HG03457 (cell line): Measurements from ENCODE around the gene PCNX3.
A peak's percentile ranks its signal among the peaks of the same experiment; 100 is the strongest.

ENCODE experiments used
- ATAC-seq: cut with Tn5 transposase; IDR thresholded peaks from one replicate; pipeline ENCODE4 v1.9.1; 2021; ENCODE audit warnings: moderate number of reproducible peaks; ENCODE audit not compliant: unreplicated experiment

PCNX3 gene

GRCh38 chr11:65615229-65615949 is at the start of gene PCNX3:
TSS of gene PCNX3 (plus strand) at chr11:65615776. CDS start at chr11:65616312, 536 bp downstream.
- ATAC-seq = peak; percentile 72

GRCh38 chr11:65569164-65569972 is 46.2 kb upstream of the PCNX3 start:
- ATAC-seq = no peak

DNA sequence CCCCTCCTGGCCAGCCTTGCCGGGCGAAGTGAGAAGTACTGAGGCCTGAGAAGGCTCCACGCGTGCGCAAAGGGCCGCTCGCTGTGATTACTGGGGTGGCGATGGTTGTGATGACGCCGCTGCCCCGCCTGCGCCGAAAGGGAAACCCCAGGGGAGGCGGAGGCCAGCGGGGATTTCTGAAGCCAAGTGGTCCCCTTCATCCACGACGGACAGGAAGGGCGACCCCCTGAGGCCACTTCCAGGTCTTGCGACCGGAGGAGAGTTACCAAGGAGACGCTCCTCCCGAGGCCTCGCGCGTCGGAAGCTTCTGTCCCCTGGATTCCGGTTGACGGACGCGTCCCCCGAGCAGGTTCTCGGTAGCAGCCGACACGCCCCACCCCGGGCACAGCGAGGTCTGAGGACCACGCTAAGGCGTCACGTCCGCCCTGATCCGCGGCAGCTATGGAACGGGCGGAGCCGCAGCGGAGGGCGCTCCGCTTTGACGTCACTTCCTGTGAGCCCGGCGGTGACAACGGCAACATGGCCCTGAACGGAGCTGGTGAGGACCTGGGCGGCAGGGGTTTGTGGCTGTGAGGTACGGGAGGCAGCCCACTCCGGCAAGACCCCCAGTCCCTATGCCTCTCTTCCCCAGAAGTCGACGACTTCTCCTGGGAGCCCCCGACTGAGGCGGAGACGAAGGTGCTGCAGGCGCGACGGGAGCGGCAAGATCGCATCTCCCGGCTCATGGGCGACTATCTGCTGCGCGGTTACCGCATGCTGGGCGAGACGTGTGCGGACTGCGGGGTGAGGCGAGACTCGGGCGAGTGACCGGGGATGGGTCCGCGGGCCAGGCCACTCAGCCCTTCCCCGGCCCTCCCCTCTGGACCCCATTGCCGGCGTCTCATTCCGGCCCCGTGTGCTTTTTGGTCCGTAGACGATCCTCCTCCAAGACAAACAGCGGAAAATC is 45.3 kb upstream of the PCNX3 start, which contains the start of gene ZNRD2:
Gene ZNRD2, plus strand, starts transcription at position 505 of the 946 bp plus-strand sequence. Its CDS starts 15 bp downstream, at position 520.
- ATAC-seq = peak; percentile 45

- no peak for ATAC-seq
These were observed 44.2 kb upstream of the PCNX3 start for GRCh38 chr11:65571420-65571819.

DNA sequence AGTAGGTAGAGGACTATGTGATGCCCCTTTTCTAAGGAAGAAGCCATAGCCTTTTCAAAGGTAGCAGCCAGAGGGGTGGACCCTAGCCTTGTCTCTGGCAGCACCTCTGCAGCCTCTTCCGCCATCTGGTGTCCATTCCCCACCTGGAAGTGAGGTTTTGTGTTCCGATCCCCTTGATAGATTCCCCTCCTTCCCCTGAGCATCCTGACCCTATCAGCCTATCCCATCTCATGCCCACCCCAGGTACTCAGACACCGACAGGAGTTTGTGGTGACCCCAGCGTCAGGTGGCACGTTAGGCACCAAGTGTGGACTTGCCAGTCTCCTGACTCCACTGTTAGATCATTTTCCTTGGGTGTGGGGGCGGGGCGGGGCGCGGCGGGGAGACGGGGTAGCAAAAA is 43.6 kb upstream of the PCNX3 start:
- no peak for ATAC-seq

- no peak for ATAC-seq
These were observed 43.1 kb upstream of the PCNX3 start, which contains the start of gene FAM89B for GRCh38 chr11:65572356-65573051. TSS of gene FAM89B (plus strand) at chr11:65572538. CDS start at chr11:65572670, 132 bp downstream.

DNA sequence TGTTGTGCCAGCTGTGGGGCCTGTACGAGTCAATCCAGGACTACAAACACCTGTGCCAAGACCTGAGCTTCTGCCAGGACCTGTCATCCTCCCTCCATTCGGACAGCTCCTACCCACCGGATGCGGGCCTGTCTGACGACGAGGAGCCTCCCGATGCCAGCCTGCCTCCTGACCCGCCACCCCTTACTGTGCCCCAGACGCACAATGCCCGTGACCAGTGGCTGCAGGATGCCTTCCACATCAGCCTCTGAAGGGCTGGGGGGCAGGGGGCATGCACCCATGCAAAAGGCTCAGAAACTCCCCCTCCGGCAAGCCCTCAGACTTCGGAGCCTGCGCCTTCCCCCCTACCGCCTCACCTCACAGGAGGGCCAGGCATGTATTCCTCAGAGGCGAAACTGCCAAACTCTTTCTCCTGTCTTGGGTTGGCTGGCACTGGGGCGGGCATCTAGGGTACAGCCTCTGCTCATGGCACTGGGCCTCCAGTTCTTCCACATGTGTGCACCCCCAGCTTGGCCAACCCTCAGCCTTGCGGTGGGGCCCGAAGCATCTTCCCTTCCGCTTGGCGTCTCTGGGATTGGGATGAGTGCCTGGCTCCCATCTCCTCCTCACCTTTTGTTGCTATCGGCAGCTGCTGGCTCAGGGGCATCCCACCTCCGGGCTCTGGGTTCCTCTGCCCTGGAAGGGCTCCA is 42.0 kb upstream of the PCNX3 start:
- no peak for ATAC-seq

- peak; percentile 23 for ATAC-seq
These were observed 41.3 kb upstream of the PCNX3 start for GRCh38 chr11:65574109-65574810.

GRCh38 chr11:65574811-65575567 is 40.6 kb upstream of the PCNX3 start:
- ATAC-seq = no peak

DNA sequence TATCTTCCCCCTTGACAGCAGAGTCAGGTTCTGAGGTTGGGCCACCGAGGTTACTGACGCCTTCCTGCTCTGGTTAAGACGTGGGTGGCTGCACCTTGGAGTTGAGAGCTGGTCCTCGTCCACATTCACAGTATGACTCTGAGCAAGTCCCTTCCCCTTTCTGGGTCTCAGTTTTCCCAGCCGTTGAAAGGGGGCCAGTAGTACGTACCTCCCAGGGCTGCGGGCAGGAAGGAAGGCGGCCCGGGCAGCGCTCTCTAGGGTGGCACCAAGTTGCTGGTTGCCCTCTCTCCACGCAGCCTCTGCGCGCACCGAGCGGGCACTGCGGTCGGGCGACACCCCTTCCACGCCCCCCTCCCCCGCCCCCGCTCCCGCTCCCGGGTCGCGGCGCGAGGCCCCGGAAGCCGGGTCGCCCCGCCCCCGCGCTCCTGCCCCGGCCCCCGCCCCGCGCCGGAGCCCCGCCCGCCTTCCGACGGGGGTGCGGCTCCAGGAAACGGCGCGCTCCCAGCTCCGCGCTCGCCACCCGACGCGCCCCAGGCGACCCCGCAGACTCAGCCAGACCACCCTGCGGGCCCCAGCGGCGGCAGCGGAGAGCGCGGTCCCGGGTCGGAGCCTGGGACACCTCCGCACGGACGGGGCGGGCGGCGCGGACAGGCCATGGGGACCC is 39.9 kb upstream of the PCNX3 start, which contains the start of gene EHBP1L1:
Gene EHBP1L1, plus strand, starts transcription at position 486 of the 664 bp plus-strand sequence. CDS start 250 bp downstream, outside the sequence.
- ATAC-seq = no peak

- no peak for ATAC-seq
These were observed 39.2 kb upstream of the PCNX3 start for GRCh38 chr11:65576232-65576866.

- ATAC-seq = no peak
These were observed 38.5 kb upstream of the PCNX3 start for GRCh38 chr11:65576867-65577755.

DNA sequence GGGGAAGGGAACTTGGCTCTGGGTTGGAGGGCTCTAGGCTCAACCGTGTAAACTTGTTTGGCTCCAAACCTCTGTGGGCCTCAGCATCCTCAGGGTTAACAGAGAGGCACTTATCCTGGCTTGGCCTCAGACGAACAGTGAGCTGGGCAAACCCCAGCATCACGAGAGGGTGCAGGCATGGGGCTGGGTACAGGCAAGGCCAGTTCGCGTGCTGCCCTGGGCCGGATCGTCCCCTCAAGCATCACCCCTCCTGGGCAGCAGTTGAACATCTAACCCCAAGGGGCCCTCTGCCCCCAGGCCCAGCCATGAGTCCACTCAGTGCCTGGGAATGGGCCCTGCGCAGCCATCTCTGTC is 37.8 kb upstream of the PCNX3 start:
- no peak for ATAC-seq

GRCh38 chr11:65578134-65578533 is 37.4 kb upstream of the PCNX3 start:
- ATAC-seq = no peak

DNA sequence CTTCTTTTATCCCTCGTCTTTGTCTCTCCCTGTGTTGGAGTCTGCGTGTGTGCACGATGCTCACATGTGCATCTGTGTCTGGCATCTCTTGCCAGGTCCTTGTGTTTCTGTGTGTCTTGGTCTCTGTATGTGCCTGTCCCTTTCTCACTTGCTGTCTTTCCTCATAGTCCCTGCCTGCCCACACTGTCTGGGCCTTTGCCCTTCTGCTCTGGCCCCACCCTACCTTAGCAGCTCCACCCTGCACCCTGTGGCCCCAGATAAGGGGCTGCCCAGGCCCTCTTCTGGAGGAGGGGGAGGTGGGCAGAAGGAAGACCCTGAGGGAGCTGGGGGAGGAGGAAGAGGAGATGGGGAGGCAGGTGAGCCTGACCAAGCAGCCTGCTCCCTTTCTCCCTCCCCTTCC is 36.9 kb upstream of the PCNX3 start:
- ATAC-seq = no peak

- no peak for ATAC-seq
These were observed 36.3 kb upstream of the PCNX3 start for GRCh38 chr11:65579291-65579690.
